HG02588 (cell line): ENCODE measurements around the gene ATP1A1.

ENCODE experiments used
- ATAC-seq: cut with Tn5 transposase; IDR thresholded peaks from one replicate; pipeline ENCODE4 v1.9.1; 2021; ENCODE audit warnings: mild to moderate bottlenecking, moderate library complexity; ENCODE audit not compliant: unreplicated experiment

ATP1A1 gene

DNA sequence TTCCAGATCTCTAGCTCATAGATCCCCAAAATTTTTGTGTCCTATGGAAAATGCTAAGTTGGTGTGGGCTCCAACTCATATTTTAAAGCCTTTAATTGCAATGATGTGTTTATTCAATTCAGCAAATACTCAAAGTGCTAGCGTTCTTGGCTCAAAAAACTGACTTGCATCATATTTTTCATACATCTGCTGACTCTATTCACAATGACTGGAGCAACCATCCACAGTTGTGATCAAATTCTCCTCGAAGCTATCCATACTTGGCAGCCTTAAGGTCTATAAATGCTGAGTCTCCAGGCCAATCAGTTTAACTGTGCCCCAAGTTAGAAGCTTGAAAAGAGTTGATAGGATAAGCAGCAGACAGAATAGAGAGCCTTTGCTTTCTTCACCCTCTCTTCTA is 2.9 kb upstream of the ATP1A1 start:
- ATAC-seq = no peak

DNA sequence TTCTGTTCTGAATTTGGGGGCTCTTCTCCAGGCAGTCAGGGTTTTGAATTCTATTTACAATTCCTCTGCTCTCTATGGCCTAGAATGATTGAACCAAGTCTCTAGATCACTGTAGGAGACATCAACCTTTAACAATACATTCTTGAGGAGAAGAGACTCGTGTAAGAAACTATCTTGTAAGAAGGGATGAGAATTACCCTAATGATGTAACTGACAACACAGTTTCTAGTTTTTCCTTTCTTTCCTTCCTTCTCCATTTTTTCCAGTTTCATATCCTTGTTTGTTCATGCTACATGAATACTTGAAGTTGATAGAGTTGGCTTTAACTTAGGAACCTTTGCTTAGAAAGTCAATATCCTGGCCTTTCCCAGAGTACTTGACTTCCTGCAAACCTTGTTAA is 1.3 kb upstream of the ATP1A1 start:
- ATAC-seq = no peak

GRCh38 chr1:116372191-116372590 is 853 bp upstream of the ATP1A1 start:
- ATAC-seq = no peak

GRCh38 chr1:116373431-116374352 is 648 bp downstream of the ATP1A1 start:
- peak; percentile 5 for ATAC-seq

DNA sequence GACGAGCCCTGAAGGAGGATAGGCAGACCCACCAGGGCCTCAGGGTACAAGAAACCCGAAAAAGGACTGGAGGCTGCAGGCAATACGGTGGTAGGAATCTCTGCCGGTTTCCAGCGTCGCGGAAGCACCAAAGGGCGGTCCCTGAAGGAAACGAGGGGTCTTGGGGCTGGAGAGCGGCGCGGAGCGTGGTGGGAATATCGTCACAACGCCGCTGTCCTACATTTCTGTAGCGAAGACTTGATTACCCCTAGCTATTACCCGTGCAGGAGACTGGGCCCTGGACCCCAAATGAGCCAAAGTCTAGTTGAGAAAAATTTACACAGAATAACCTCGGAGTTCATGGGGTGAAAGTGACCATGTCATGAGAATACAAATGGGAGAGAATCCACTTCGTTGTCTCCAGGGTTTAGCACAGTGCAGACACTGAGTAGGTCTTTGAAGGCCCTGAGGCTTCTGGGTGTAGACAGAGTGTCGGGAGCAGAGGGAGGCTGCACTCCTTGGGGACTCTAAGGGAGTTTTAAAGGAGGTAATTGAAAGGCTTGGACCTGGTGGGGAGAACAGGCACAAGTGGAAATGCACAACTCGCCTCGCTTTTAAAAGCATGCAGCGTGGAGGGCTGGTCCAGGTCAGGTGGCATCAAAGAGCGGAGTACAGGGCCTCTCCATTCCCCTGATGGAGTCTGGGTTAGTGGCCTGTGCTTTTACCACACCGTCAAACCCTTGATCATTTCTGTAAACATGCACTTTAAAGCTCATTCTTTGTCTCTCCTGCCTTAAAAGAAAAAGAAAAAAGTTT is 1.5 kb downstream of the ATP1A1 start:
- no peak for ATAC-seq

- ATAC-seq = no peak
Observed at GRCh38 chr1:116375148-116375886, 2.3 kb downstream of the ATP1A1 start.

DNA sequence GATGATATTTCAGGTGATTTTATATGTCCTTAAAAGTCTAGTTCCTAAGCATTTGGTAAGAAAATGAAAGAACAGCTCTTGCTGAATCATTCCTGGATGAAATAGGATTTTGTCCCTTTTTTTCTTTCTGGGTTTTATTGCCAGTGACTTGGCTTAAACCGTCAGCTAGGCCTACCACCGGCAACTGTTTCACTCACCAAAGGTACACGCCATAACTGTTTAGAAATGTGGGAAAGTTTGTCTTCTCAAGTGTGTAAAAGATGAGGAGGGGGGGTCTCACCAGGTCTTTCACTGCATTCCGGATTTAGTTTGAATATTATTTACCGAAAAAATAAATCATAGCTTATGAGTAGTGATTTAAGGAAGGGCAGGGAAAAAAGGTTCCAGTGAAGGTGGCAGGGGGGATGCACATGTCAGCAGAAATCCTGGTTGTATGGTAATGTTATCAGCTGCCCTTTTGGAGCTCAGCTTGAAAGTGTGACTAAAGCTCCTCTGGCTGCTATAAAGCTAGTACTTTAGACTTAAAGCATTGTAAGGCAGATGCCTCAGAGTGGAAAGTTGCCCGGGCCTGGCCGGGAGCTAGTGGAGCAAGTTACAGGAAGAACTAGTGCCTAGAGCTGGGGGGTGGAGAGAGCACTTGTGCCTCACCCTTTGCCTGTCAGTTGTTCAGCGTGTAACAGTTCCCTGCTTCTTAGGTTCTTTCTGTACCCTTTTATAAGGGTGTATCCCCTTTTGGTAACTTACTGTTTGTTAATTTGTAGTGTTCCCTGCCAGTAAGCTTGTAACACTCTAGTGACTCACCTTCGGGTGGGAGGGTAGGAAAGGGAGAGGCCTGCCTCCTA is 3.1 kb downstream of the ATP1A1 start:
- ATAC-seq = no peak

GRCh38 chr1:116376729-116377086 is 3.7 kb downstream of the ATP1A1 start:
- ATAC-seq = no peak

- peak; percentile 70 for ATAC-seq
Observed at GRCh38 chr1:116377541-116378529, 4.8 kb downstream of the ATP1A1 start.

- no peak for ATAC-seq
Observed at GRCh38 chr1:116379057-116379630, 6.1 kb downstream of the ATP1A1 start.

GRCh38 chr1:116379674-116380498 is 6.8 kb downstream of the ATP1A1 start:
- ATAC-seq = no peak

GRCh38 chr1:116380499-116381242 is 7.6 kb downstream of the ATP1A1 start:
- no peak for ATAC-seq

DNA sequence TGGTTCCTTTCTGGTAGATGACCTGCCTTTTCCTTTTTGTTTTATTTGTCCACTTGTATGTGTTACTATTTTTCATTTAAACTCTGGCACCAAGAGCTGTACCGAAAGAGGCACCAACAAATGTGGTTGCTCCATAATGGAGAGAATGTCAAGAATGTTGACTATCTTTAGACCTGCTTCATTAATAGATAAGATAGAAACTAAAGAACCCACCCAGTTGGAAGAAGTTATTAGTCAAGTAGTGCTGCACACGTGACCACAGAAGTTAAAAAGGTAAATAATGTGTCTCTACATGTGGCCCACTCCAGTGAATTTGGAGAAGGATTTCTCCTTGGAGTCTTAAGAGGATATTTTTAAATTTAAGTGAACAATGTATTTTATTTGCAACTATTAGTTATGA is 9.3 kb downstream of the ATP1A1 start:
- ATAC-seq = no peak

- no peak for ATAC-seq
Observed at GRCh38 chr1:116382857-116383483, 9.9 kb downstream of the ATP1A1 start.

DNA sequence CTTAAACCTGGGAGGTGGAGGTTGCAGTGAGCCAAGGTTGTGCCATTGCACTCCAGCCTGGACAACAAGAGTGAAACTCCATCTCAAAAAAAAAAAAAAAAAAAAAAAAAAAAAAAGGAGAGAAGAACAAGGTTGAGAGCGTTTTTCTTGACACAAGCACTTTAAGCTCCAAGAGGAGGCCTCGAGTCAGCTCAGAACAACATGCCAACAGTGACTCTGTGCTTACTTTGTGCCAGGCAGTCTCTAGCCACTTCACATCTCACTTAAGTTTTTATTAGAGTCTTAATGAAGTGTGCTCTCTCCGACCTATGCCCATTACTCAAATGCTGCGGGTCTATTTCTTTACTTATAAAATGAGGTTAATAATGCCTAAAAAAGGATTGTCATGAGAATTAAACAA is 13.0 kb downstream of the ATP1A1 start:
- no peak for ATAC-seq

DNA sequence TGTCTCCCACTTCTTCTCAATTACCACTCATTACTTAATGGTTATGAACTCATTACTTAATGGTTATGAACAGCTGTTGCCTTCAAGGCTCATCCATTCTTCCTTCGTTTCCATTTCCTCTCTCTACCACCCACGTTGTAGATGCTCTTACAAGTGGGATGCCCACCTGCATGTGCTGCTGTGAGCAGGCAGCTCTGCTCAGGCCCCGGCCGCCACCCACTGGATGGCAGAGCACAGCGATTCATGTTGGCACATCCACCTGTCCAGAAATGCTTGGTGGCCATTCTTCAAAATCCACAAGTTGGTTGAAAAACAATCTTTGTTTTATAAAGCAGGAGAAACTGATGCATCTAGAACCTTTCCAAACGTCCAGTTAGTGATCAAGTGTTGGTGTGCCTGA is 14.5 kb downstream of the ATP1A1 start:
- no peak for ATAC-seq

DNA sequence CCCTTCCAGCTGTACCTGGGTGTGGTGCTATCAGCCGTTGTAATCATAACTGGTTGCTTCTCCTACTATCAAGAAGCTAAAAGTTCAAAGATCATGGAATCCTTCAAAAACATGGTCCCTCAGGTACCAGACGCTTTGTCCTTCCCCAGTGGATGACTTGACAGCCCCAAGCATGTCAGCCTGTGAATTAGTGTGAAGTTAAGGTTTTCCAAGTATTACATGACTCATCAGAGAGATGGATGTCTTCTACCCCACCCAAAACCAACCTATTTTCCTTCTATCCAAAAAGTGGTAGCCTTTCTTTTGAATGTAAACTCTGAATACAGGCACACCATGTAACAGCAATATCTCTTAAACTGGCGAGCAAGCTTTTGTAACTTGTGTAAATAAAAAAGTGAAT is 15.1 kb downstream of the ATP1A1 start:
- ATAC-seq = no peak
